Stimulated activated CD8-positive, alpha-beta memory T cell treated with anti-CD3 and anti-CD28 coated beads, Interleukin-7, amount 100 ng/mL, for 48 hours (primary cell): ENCODE measurements around the gene ZFPM1.
"Not testable (repeated sequence)": the region's sequence is repeated elsewhere in the genome, so short reads cannot be mapped to it uniquely, and the experiment has no call there.

ENCODE experiments used
- DNase-seq, 2 donors: peaks; one replicate each; pipeline ENCODE4 v3.0.0-alpha.2; 2020; ENCODE audit warnings: low read depth in 1 of 2; ENCODE audit errors: extremely low read depth in 1 of 2

ZFPM1 gene

GRCh38 chr16:88464447-88465318, 11.6 kb downstream of the ZFPM1 start:
- no peak for DNase-seq

DNA sequence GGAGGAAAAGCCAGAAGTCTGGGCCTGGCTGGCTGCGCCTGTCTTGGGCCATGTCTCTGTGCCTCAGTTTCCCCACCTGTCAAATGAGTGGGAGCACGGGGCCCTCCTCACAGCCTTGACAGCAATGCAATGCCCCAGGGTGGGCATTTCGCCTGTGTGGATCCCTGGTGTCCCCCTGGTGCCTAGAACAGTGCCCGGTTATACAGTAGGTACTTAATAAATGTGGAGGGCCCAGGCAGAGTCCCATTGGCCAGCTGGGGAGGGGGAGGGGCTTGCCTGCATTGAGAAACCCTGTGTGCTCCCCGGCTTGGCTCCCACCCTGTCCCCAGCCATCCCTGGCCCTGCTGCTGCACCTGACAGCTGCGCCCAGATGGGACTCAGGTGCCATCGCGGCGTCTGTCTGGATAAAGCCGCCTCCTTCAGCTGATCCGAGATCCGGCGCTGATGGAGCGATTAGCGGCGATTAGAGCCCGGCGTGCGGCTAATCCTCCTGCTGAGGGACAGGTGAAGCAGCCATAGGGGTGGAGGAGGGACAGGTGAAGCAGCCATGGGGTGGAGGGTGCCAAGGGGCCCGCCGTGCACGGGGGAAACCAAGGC, 12.4 kb downstream of the ZFPM1 start:
- DNase-seq: no peak

DNA sequence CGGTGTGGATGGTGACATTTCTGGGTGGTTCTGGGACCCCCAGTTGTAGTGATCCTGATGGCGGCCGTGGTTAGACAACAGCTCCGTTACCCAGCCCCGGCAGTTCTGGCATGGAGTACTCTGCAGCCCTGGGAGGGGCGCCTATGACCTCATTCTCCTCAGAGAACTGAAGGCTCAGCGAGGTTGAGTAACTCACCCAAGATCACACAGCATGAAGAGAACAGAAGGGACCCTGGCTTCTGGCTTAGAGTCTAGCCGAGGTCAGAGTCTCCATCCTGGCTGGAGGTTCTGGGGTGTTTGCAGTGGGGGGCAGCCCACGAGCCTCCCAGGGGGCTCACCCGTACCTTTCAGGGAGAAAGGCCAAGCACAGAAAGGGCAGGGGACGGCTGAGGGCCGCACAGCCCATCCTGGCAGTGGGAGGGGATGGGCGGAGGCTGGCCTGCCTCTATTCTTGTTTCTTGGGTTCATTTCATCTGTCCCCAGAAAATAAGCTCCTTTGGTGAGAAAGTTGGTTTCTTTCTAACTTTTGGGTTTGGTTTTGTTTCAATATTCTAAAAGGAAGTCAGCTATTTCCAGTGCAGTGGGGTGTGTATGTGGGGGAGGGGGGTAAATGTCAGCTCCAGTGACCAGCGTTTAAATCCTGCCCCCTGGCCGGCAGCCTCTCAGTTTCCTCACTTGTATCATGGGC, 13.2 kb downstream of the ZFPM1 start:
- no peak for DNase-seq

DNA sequence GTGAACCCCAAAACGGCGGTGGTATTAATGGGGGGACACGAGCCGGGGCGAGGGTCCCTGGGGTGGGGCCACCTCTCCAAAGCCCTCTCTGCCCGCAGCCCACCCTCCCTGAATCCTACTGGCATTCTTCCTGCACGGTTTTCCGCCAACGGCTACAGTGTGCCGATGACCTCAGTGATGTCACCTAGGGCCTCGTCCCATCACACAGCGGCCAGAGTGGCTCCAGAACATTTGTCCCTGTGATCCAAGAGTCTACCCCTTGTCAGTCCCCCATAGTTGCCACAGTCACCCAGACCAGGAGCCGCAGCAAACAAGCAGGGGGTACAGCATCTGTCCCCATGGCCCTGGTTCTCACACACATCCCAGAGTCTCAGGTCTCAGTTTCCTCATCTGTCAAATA, 13.9 kb downstream of the ZFPM1 start:
- no peak for DNase-seq

GRCh38 chr16:88467541-88467944, 14.5 kb downstream of the ZFPM1 start:
- no peak for DNase-seq

- no peak for DNase-seq
Observed at GRCh38 chr16:88468275-88469129, 15.4 kb downstream of the ZFPM1 start.

- DNase-seq: no peak
Observed at GRCh38 chr16:88469615-88470395, 16.7 kb downstream of the ZFPM1 start.

DNA sequence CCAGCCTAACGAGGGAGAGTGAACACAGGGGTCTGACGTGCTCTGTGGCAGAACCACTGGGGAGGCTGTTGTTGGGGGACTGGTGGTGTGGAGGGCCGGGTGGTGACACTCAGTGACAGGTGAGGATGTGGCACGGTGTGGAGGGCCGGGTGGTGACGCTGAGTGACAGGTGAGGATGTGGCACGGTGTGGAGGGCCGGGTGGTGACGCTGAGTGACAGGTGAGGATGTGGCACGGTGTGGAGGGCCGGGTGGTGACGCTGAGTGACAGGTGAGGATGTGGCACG, 17.3 kb downstream of the ZFPM1 start:
- DNase-seq: not testable (repeated sequence)

DNA sequence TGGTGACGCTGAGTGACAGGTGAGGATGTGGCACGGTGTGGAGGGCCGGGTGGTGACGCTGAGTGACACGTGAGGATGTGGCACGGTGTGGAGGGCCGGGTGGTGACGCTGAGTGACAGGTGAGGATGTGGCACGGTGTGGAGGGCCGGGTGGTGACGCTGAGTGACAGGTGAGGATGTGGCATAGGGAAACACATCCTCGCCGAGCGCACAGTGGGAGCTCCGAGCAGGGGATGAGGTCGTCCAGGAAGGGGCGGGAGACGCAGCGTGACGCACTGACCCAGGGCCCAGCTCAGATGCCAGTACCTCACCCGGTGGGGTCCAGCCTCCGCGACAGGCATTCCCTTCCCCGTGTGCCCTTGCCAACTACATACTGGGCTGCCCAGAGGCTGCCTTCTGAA, 17.6 kb downstream of the ZFPM1 start:
- DNase-seq: not testable (repeated sequence)

GRCh38 chr16:88471115-88471514, 18.0 kb downstream of the ZFPM1 start:
- DNase-seq: no peak

DNA sequence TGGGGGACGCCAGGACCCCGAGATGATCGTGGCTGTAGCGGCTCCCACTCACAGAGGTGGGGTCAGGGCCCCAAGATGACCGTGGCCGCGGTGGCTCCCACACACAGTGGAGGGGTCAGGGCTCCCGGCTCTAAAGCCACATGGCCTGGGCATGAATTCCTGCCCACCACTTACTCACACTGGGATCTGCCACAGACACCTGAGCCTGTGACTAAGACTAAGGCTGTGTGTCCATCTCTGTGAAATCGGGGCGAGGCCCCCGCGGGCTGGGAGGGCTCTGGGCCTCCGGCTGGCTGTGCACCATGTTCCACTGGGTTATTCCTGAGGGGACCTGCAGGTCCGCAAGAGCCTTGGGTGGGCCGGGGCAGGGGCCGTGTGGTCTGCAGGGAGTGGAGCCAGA, 18.5 kb downstream of the ZFPM1 start:
- DNase-seq: no peak

GRCh38 chr16:88472069-88472468, 19.0 kb downstream of the ZFPM1 start:
- DNase-seq: no peak

GRCh38 chr16:88472637-88473205, 19.6 kb downstream of the ZFPM1 start:
- no peak for DNase-seq

DNA sequence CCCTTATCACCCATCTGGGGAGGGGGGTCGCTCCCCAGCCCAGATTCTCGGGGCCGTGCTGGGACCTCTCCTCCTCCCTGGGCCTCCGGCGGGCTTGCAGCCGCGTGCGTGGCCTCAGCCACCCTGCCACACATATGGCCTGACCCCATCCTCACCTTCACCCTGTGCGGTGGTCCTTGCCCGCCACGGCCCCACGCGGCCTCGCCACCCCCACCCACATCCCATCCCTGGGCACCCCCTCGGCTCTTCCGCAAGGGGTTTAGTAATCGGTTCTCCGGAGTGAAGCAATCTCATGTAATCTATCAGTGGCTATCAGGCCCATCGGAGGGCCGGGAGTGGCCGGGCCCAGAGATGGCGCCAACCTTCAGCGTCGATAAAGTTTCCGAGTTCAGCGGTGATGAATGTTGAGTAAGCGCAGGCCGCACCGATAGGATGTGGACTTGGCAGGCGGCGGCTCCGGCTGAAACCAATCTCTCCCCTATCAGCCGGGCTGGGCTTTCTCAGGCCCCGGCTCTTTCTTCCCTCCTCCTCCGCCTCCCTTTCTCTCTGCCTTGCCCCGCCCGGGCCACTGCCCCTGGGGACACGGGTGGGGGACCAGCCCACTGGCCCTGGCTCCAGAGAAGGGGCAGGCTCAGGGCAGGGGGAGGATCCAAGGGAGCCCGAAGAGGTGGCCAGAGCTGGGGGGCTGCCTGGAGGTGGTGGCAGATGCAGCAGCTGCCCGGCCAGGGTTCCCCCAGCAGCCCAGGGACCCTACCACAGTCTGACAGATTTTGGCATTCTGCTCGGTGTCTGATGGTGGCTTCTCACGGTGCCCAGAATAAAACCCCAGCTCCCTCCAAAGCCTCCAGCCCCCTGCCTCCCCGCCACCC, 20.8 kb downstream of the ZFPM1 start:
- DNase-seq: no peak

GRCh38 chr16:88475037-88475436, 22.0 kb downstream of the ZFPM1 start:
- DNase-seq: no peak

GRCh38 chr16:88476203-88476602, 23.1 kb downstream of the ZFPM1 start:
- DNase-seq: no peak

GRCh38 chr16:88476817-88477397, 23.8 kb downstream of the ZFPM1 start:
- DNase-seq: no peak

DNA sequence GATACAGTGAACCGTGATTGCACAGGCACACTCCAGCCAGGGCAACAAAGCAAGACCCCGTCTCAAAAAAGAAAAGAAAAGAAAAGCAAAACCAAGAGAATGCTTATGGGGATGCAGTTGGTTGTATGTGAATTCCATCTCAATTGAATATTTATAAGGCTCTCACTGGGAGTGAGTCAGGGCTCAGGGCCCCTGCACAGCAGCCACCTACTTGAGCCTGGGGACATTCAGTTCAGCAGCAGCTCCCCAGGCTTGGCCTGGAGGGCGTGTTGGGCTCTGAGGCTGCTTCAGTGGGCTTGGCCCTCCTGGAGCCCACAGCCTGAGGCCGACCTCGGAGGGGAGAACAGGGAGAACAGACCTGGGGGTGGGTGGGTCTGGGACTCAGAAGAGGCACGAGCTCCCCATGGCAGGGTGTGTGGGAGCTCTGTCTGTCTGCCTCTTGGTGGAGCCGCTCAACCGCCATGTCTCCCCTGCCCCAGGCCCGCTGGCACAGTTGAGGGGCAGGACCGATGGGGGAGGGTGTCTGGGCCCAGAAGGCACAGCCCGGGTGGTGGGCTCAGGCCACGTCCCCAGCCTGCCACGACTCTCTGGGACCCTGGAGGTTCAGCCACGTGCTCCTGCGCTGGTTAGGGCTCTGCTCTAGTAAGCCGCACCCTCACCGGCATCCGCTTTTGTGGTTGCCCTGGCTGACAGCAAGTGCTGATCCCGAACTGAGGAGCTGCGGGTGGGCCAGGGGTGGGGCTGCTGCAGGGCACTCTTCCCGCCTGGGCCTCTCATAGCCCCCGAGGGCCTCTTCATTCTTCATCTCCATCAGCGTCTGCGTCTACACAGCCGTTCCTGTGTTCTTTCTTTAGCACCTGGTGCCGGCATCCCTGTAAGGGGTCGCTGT, 24.8 kb downstream of the ZFPM1 start:
- peak in 1 of 2 donors; percentile 11 for DNase-seq
